HepG2 (cell line): ENCODE results near the gene MYL11. TPM values are rescaled to one million over a fixed set of nuclear protein-coding genes. Genes with fewer than 3 reads are reported as not detected.

Experiments used
- AKAP8 ChIP-seq: sonication (generic); formaldehyde crosslinking; IDR thresholded peaks from 2 replicates; pipeline ENCODE4 v1.5.1; 2020; ENCODE audit warnings: mild to moderate bottlenecking, missing genetic modification reagents
- ELF4 ChIP-seq: sonication (generic); formaldehyde crosslinking; IDR thresholded peaks from 2 replicates; pipeline ENCODE4 v1.5.0; 2020; ENCODE audit warnings: missing genetic modification reagents, mild to moderate bottlenecking, moderate library complexity, borderline replicate concordance
- FOXC1 ChIP-seq: sonication (generic); formaldehyde crosslinking; IDR thresholded peaks from 2 replicates; pipeline ENCODE4 v1.8.0; 2022; ENCODE audit warnings: mild to moderate bottlenecking, missing genetic modification reagents, borderline replicate concordance
- KLF12 ChIP-seq: sonication (generic); formaldehyde crosslinking; IDR thresholded peaks from 2 replicates; pipeline ENCODE4 v1.4.0; 2020; ENCODE audit warnings: missing genetic modification reagents, borderline replicate concordance
- MED1 ChIP-seq: sonication (generic); formaldehyde crosslinking; IDR thresholded peaks from 2 replicates; pipeline ENCODE4 v1.4.0; 2020; ENCODE audit warnings: missing genetic modification reagents
- NCOR1 ChIP-seq: fragments of 200-600 bp; sonication (generic); IDR thresholded peaks from 2 replicates; pipeline ENCODE4 v1.7.0; 2017; ENCODE audit warnings: antibody characterized with exemption, low read length, borderline replicate concordance
- SP4 ChIP-seq: sonication (generic); formaldehyde crosslinking; IDR thresholded peaks from 2 replicates; pipeline ENCODE4 v1.8.1; 2023; ENCODE audit warnings: mild to moderate bottlenecking, missing genetic modification reagents
- TEAD3 ChIP-seq: optimal IDR thresholded peaks from 2 replicates; pipeline ENCODE3; 2016; ENCODE audit warnings: borderline replicate concordance
- TFE3 ChIP-seq: IDR thresholded peaks from 2 replicates; pipeline ENCODE4 v1.6.1; 2016
- TRAFD1 ChIP-seq: sonication (generic); formaldehyde crosslinking; IDR thresholded peaks from 2 replicates; pipeline ENCODE4 v1.5.1; 2020; ENCODE audit warnings: missing genetic modification reagents, mild to moderate bottlenecking, borderline replicate concordance
- ZMYM2 ChIP-seq: sonication (generic); formaldehyde crosslinking; IDR thresholded peaks from 2 replicates; pipeline ENCODE4 v1.8.0; 2022; ENCODE audit warnings: mild to moderate bottlenecking, missing genetic modification reagents
- ZNF101 ChIP-seq: sonication (generic); formaldehyde crosslinking; IDR thresholded peaks from 2 replicates; pipeline ENCODE4 v1.4.0; 2020; ENCODE audit warnings: mild to moderate bottlenecking, low read depth, missing genetic modification reagents, borderline replicate concordance
- ZNF44 ChIP-seq: sonication (generic); formaldehyde crosslinking; IDR thresholded peaks from 2 replicates; pipeline ENCODE4 v1.5.1; 2020; ENCODE audit warnings: mild to moderate bottlenecking, missing genetic modification reagents
- ZNF546 ChIP-seq: sonication (generic); formaldehyde crosslinking; conservative IDR thresholded peaks from 2 replicates; pipeline ENCODE4 v1.8.1; 2023; ENCODE audit warnings: mild to moderate bottlenecking, missing genetic modification reagents
- ZNF605 ChIP-seq: sonication (generic); formaldehyde crosslinking; IDR thresholded peaks from 2 replicates; pipeline ENCODE4 v1.8.0; 2022; ENCODE audit warnings: mild to moderate bottlenecking, missing genetic modification reagents
- ZSCAN21 ChIP-seq: sonication (generic); formaldehyde crosslinking; IDR thresholded peaks from 2 replicates; pipeline ENCODE4 v1.8.0; 2022; ENCODE audit warnings: mild to moderate bottlenecking, missing genetic modification reagents, moderate library complexity, borderline replicate concordance
- polyA plus RNA-seq, 8 experiments: library from polyadenylated mRNA; depleted of rRNA in 3 of 8; stranded (reverse) in 7 of 8; unstranded in 1 of 8; fragments of >200 nt; fragmentation: Illumina TruSeq in 4 of 8; extraction: Trizol in 4 of 8; gene quantifications; 2 replicates each; pipeline versions ENCODE4 v1.2.1 to v1.2.3, GENCODE V29; 2011 to 2016; ENCODE audit warnings: low read depth in 4 of 8, missing spikeins in 1 of 8, mixed read lengths in 1 of 8; ENCODE audit not compliant: insufficient read depth in 1 of 8
- total RNA-seq, 5 experiments: library from RNA; depleted of rRNA; stranded (reverse); fragments of >200 nt; fragmentation: Illumina TruSeq; extraction: Trizol; gene quantifications; 2 replicates each; pipeline ENCODE4 v1.2.3, GENCODE V29; 2016; ENCODE audit warnings: low read depth in 1 of 5
- TF ChIP-seq, protein P1 (sequence below): sonication (generic); formaldehyde crosslinking; IDR thresholded peaks from 2 replicates; pipeline ENCODE4 v1.4.0; 2020; ENCODE audit warnings: mild to moderate bottlenecking, missing genetic modification reagents

Gene MYL11
- total and polyA plus RNA-seq, 2 of the 13 experiments (the other 11 are each of a cell fraction or from before 2014, with no cell fraction given) = not detected

DNA sequence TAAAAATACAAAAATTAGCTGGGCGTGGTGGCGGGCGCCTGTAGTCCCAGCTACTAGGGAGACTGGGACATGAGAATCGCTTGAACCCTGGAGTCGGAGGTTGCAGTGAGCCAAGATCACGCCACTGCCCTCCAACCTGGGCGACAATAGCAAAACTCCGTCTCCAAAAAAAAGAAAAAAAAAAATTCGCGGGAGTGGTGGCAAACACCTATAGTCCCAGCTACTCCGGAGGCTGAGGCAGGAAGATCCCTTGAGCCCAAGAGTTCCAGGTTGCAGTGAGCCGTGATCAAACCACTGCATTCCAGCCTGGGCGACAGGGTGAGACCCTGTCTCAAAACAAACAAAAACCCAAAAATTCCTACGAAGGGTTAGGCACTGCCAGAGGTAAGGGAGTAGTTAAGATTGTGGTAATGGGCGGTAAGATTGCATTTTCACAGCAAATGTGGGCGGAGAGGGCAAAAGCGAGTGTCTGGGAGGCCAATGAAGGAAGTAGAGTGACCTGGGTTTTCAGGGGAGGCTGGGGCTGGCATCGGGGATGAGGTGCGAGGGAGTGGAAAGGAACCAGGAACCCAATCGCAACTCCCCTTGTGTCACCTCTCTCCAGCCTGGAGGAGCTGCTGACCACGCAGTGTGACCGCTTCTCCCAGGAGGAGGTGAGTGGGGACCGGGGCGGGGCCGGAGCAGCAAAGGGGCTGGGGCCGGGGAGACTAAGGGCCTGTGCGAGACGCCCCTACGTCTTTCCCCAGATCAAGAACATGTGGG is 2.6 kb downstream of the MYL11 start (continued):
- 0 out of 2 replicates have a peak, but pooled peaks have one; percentile 27 for TF ChIP-seq FOXC1 (CRISPR knock-in tag)
- no peak for TF ChIP-seq ZSCAN21 (CRISPR knock-in tag)
- 0 out of 2 replicates have a peak, but pooled peaks have one; percentile 6 for TF ChIP-seq ELF4 (CRISPR knock-in tag)
- peak; percentile 22 for TF ChIP-seq TEAD3
- TF ChIP-seq SP4 (CRISPR knock-in tag) = no peak
- no peak for TF ChIP-seq ZMYM2
- TF ChIP-seq AKAP8 (CRISPR knock-in tag) = 0 out of 2 replicates have a peak, but pooled peaks have one; percentile 28
- 0 out of 2 replicates have a peak, but pooled peaks have one; percentile 10 for TF ChIP-seq KLF12 (CRISPR knock-in tag)
- TF ChIP-seq ZNF44 = no peak
- no peak for TF ChIP-seq TFE3
- TF ChIP-seq, protein P1, sequence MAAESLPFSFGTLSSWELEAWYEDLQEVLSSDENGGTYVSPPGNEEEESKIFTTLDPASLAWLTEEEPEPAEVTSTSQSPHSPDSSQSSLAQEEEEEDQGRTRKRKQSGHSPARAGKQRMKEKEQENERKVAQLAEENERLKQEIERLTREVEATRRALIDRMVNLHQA (CRISPR knock-in tag) = no peak
- no peak for TF ChIP-seq ZNF546 (CRISPR knock-in tag)
- no peak for TF ChIP-seq TRAFD1 (CRISPR knock-in tag)
- no peak for TF ChIP-seq MED1 (CRISPR knock-in tag)
- TF ChIP-seq NCOR1 = no peak
- TF ChIP-seq ZNF101 (CRISPR knock-in tag) = no peak
- TF ChIP-seq ZNF605 (CRISPR knock-in tag) = no peak; the same call in 1 of the 2 replicates
